HG02970 (cell line): Measurements from ENCODE around the gene STPG4.

Experiments
- ATAC-seq: cut with Tn5 transposase; IDR thresholded peaks from one replicate; pipeline ENCODE4 v1.9.1; 2021; ENCODE audit warnings: mild to moderate bottlenecking, moderate library complexity, moderate number of reproducible peaks; ENCODE audit not compliant: unreplicated experiment, low FRiP score

The STPG4 gene

DNA sequence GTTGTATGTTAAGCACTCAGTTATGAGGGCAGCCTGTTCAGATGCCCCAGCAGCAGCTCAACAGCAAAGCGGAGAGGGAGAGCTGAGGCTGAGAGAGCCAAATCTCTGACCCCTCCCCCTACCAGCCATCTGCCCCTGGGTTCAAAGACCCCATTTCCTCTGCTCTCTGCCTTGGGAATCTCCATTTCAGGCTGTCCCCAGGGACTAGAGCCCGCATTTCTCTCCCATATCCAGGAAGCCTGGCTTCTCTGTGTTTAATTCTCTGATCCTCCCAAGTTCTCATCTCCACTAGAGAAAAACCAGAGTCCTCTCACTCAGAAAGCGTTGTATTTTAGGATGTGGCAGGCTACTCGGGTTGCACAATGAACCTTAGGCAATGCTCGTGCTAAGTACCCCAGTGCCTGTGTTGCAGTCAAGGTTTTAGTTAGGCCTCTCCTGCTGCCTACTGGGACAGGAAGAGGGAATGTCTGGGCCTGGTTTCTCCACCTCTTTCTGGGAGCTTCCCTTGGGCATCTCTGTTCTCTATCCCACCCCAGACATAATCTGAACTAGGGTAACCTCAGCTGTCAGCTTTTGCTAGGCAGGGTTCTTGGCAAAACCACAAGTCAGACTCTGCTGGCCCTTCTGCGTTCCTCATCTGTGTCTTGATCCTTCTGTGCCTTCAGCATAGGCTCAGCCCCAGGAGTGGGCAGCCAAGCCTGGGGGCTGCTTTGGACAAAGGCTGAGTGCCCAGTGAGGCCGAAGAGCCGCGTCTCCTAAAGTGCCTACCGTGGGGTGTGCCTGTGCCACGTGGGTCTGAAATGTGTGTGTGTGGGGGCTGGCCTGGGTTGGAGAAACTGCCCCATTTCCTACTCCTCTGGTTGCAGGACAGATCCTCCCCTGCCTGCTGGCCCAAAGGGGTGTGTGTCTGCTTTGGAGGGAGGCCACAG, 96.8 kb downstream of the STPG4 start:
- ATAC-seq, result no peak

DNA sequence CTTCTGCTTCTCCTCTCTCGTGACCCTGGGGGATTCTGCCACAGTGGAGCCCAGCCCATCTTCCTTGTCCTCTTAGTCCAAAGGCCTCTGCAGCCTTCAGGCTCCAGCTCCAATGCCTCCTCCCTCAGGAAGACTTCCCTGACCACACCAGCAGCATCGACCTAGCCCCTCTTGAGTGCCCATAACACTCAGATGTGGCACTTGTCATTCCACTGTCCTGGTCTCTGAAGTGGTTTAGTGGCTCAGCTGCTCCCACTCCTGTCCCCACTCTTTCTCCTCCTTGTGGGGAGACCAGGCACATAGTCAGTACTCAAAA, 97.5 kb downstream of the STPG4 start:
- ATAC-seq, result no peak

DNA sequence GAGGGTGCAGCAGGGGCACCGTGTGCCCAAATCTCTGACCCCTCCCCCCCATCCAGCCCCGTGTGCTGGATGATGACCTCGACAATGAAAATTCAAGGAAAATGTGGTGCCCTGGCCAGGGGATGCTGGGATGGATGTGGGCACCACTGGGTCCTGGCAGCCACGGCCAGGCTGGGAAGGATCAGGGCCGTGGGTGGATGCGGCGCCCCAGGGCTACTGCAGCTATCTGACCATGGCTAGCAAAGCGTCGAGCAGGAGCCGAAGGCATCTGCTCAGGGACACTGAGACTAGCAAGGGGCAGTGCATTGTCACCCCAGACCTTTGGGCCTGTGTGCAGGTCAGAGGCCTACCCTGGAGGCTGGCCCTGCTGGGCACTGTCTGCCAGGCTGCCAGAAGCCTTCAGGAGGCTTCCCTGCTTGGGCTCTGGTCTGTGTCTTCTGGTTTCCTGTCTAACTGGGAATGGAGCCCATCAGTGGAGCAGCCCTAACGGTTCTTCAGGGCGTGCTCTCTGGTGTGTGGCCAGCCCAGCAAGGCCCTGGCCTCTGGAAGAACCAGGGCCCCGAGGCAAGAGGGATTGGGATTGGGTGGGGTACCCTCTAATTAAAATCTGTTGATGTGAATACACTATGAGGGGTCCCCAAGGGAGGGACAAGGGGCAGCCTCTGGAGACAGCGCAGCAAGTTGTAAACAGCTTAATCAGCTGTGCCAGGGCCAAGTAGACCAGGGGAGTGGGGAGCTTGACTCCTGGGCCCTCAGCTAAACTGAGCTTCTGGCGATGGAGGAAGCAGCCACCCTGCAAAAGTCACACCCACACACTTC, 98.0 kb downstream of the STPG4 start:
- no peak for ATAC-seq

DNA sequence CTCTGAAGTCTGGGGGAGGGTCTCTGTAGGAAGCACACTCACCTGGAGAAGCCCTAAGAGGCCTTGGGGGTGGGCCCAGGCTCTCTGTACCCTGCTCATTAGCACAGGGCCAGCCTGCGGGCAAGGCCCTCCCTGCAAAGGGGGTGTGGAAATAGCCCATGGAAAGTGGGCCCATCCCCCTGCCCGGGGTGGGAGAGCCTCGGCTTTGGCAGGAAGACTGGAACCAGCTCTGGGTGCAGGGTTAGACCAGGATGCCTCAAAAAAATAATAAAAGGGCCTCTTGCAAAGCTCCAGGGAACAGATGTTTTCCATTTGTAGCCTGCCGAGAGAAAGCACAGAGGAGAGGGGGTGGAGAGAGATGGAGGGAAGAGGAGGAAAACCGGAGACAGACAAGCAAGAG, 98.7 kb downstream of the STPG4 start:
- ATAC-seq, result no peak

DNA sequence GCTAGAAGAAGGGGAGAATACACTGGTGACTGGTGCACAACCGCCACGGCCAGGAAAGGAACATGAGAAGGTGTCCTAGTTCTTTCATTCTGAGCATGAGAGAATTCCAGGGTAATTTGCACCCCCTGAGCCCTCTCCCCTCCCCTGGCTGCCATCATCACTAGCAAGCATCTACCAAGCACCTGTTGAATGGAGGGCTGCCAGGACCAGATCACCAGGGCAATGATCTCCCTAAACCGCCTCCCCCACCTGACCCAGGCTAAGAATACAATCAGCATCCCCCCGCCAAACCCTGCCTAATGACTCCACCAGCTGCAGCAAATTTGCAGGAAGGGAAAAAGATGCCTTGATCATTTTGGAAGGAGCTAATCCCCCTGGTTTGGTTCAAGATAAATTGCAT, 100.2 kb downstream of the STPG4 start:
- ATAC-seq, result no peak

DNA sequence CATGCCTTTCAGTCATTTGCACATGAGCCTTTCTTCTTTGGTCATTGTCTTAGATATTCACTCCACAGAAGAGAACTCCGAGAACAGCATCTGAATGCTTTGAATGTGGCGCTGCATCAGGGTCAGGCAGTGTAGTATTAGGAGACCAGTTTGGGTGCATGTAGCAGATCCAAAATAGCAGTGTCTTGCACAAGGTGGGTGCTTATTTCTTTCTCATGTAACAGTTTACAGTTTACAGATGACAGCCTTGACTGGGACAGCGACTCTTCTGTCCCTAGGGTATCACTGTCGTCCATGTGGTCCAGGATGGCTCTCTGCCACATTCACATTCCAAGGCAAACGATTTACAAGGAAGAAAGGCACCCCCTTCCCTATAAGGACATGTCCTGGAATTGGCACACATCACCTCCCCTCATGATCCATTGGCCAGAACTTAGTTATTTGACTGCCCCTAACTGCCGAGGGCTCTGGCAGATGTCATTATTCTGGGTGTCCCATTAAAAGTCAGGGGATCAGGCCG, 101.0 kb downstream of the STPG4 start:
- ATAC-seq, result no peak

DNA sequence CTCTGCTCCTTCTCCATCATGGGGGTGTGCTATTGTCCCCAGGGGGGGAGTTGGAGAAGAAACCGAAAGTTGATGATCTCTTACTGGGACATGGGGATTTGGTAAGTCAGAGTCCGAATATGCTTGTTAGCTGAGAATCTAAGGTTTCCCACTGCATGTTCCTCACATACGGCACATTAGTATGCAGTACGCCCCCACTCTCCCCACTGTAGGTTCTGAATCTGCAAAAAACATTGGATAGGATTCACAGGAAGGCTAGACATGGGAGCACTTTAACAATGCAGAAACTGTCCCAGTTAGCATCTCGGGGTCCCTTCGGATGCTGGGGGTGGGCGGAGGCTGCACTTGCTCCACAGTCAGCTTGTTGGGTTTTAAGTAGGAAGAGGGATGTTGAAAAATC, 102.3 kb downstream of the STPG4 start:
- ATAC-seq, result no peak

DNA sequence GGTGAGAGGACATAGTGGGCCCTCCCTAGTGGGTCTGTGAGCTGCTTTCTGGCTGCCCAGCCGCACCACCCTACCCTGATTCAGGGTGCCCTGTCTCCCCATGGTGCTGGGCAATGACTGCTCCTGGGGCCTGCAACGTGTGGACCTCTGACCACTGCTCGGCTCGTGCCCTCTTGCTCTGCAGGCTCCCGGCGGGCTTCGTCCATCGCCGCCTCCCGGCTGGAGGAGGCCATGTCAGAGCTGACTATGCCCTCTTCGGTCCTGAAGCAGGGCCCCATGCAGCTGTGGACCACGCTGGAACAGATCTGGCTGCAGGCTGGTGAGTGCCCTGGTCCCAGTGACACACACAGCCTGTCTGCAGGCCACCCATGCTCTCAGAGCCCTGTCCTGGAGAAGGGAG, 103.5 kb downstream of the STPG4 start:
- no peak for ATAC-seq

DNA sequence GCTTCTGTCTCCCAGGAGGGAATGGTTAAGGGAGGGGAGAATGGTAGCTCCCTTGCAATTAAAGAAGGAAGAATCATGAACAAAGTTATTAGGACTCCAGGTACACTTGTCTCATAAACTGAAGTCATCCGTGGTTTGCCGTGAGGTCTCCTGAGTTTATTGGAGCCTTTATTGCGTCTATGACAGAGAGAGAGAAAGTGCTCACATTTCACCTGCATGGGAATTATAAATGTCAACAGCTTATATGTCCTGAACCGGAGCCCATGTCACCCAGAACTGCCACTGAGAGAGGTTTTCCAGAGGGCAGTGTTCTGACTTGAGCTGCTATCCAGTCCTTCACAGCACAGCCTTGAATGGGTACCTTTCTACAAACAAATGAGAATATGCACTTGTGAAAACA, 104.3 kb downstream of the STPG4 start:
- no peak for ATAC-seq

DNA sequence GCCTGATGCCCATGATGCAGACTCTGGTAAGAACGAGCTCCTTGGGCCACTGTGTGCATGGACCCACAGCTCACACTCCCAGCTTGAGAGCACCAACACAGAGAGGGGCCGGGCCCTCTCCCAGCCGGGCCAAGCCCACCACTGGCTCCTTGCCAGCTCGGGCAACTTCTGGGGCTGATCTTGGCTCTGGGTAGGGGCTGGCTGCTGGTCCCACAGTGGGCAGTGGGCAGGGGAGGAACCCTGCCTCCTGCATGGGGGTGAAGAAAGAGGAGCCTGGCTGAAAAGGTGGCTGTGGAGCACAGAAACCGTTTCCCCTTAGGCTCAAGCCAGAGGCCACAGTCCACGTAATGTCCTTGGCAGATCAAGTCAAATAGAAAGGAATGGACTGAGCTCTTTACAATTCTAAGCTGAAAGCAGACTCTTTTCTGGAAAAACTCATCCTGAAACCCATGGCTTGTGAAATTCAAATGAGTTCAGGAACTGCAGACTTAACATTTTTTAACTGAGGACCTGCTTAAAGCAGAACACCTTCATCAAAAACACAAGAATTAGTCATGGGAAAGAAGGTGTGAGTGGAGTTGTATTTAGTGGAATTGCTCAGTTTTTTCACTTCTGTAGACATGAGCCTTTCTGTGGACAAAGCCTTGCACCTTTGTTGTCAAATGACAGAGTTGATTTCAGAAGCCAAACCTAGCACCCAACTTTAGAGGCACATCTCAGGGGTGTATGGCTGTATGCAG, 104.9 kb downstream of the STPG4 start:
- no peak for ATAC-seq

DNA sequence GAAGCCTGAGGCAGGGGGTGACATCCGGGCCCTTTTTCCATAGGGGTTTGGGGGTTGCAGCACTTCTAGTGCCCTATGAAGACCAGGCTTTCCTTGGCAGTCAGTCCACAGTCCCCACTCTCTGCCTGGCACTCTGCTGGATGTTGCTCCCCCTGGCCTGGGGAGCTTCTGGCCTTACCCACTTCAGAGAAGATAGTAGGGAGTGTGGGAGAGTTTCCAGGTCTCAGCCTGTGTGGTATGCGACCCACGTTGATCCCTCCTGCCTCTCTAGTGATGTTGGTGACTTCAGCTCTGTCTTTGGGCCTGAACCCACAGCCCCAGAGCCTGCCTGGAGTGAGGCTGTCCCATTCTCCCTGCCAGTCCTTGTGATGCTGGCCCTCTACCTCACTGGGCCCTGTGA, 105.6 kb downstream of the STPG4 start:
- no peak for ATAC-seq

DNA sequence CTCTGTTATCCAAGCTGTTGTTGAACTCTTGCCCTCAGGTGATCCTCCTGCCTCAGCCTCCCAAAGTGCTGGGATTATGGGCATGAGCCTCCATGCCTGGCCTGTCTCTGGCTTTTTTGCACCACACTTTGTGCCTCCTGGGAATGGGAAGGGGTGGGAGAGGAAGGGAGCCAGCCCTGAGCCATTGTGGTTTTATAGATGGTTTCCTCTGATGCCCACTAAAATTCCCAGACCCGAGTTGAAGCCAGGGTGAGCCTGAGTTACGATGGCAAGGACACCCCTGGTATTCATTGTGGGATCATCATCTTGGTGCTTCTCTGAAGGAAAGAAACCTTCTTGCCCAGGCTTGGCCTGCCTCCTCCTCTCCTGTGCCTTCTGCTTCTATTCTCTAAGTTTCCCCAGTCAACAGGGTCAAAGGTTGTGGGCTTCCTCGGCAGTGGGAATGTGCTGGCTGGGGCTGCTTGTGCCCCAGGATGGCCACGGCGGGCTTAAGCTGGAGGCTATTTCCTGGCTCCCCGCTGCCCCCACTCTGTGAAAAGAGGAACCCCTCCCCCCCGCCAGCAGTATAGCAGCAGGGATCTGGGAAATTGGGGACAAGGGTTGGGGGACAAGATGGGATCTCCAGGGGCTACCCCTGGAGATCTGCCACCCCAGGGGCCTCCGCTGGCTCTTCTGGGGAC, 106.2 kb downstream of the STPG4 start:
- no peak for ATAC-seq

DNA sequence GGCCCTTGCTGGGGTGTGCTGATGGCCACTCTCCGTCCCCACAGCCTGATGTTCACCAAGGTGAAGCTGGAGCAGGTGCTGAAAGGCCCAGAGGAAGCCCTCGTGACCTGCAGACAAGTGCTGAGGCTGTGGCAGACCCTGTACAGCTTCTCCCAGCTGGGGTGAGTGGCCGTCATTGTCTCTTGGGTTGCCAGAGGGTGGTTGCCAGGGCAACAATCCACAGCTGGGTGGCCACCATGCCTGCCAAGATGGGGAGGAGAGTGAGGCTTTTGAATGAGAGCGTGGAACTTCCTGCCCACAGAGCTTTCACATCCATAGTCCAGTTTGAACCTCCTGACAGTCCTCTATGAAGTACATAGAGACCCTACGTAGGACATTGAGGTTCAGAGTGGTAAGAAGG, 108.8 kb downstream of the STPG4 start:
- no peak for ATAC-seq

DNA sequence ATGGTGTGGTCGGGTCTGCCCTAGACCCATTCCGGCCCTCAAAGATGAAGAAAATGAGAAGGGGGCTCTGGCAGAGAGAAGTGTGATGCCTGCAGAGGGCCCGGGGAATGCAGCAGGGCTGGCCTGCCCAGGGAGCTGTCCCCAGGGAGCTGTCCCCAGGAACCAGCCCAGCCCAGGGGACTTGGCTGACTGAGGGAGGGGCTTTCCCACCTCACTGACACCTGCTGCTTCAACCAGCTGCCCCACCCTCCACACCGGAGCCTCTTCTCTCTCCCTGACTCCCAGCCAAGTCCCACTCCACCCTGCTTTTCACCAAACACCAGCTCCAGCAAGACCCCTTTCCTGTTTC, 111.2 kb downstream of the STPG4 start:
- no peak for ATAC-seq

DNA sequence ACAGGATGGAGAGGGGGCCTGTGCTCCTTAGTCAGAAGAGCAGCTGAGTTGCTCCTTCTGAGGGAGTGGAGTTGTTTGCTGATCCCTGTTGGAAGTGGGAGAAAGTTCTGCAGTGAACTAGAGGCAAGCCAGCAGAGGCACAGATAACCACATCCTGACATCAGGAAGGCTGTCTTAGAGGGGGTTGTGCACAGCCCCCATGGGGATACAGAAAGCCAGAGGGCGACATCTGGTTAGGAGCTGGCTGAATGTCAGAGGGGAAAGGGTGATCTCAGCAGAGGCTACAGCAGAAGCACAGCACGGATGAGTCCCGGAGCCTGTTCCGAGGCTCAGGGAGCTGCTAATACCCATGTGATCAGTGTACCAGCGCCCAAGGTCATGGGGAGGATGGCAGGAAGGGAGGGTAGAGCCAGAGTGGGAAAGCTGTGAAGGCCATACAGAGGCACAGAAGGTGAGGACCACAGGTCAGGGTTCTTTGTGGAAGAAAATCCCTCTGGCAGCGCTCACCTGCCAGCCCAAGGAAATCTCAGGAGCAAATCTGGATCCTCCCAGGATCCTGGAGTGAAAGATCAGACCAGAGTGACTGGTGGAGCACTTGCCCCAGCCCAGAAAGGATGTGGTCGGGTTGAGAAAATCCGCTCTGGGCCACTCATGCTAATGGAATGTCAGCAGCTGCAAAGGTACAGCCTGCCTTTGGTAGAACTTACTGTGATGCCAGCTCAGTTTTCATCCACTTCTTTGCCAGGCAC, 111.8 kb downstream of the STPG4 start:
- ATAC-seq, result no peak

DNA sequence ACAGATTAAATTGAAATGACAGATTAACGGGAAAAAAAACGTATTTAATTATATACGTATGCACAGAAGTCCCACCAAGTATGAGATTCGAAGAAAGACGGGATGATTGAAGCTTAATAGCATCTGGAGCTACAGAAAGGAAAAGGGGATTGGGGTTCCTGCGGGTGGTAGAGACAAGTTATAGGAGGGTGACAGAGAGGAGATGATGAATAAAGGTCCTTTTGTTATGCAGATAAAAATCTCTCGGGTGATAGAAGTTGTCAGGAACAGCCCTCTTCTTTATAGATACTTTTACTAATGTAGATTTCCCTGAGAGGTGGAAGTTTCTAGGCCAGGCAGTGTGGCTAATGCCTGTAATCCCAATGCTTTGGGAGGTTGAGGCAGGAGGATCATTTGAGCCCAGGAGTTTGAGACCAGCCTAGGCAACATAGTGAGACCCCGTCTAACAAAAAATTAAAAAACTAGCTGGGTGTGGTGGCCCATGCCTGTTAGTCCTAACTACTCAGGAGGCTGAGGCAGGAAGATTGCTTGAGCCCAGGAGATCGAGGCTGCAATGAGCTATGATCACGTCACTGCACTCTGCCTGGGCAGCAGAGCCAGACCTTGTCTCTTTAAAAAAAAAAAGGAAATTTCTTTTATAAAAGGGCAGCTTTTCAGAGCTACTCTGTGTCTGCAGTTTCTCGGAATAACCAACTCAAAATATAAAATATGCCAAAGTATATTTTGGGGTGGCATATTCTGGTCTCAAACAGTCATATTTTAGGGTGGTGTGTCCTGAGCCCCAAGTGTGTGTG, 113.0 kb downstream of the STPG4 start:
- ATAC-seq, result no peak

DNA sequence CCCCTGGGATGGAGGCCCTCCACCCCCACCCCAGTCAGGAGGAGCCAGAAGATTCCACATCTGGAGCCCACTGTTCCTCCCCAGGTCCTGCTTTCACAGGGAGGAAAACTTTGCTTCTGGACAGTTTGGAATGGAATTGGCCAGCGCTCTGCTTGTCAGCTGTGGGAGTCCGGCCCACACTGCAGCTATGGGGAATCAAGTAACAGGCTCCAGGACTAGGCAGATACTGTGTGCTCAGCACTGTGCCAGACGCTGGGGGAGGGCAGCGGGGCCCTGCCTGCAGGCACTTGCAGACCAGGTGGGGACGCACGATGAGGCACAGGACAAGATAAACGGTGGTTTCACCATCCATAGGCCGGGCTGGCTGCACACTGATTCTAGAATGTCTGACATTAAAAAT, 114.0 kb downstream of the STPG4 start:
- no peak for ATAC-seq

DNA sequence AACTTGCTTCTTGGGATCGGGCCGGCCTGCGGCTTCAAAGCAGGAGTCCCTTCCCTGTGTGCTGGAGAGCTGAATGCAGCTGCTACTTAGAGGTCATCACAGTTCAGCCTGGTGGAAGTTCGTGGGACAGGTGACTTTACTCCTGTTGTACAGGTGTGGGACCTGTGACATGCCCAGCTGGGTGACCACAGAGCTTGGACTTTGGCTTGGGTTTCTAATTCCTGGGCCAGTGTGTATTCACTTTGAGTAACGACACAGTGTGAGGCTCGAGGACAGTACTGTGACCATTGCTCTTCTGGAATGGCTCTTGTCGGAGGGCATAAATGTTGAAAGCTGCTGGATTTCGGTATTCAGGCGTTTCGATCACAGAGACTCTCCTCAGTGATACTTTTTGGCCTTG, 114.5 kb downstream of the STPG4 start:
- ATAC-seq, result no peak
